Stimulated activated CD4-positive, alpha-beta T cell treated with anti-CD3 and anti-CD28 coated beads, Interleukin-4, amount 100 ng/mL, for 1 hour (primary cell): ENCODE data around the gene CSF3R.
"Not testable (repeated sequence)": the region's sequence is repeated elsewhere in the genome, so short reads cannot be mapped to it uniquely, and the experiment has no call there.

Source experiments
- DNase-seq: peaks from one replicate; pipeline ENCODE4 v3.0.0-alpha.2; 2020

The CSF3R gene

DNA sequence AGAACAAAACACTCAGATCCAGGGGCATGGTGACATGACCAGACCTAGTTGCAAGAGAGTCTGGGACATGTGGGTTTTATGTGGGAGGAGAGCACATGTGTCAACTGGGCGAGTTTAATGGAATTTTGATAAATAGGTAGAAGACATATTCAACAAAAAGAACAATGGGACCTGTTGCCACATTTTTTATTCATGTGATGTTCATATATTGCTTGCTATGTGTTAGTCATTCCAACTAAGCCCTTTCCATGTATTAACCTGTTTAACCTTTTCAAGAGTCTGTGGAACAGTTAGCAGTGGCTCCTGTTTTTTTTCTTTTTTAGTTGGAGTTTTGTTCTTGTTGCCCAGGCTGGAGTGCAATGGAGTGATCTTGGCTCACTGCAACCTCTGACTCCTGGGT is 30.1 kb upstream of the CSF3R start:
- no peak for DNase-seq

DNA sequence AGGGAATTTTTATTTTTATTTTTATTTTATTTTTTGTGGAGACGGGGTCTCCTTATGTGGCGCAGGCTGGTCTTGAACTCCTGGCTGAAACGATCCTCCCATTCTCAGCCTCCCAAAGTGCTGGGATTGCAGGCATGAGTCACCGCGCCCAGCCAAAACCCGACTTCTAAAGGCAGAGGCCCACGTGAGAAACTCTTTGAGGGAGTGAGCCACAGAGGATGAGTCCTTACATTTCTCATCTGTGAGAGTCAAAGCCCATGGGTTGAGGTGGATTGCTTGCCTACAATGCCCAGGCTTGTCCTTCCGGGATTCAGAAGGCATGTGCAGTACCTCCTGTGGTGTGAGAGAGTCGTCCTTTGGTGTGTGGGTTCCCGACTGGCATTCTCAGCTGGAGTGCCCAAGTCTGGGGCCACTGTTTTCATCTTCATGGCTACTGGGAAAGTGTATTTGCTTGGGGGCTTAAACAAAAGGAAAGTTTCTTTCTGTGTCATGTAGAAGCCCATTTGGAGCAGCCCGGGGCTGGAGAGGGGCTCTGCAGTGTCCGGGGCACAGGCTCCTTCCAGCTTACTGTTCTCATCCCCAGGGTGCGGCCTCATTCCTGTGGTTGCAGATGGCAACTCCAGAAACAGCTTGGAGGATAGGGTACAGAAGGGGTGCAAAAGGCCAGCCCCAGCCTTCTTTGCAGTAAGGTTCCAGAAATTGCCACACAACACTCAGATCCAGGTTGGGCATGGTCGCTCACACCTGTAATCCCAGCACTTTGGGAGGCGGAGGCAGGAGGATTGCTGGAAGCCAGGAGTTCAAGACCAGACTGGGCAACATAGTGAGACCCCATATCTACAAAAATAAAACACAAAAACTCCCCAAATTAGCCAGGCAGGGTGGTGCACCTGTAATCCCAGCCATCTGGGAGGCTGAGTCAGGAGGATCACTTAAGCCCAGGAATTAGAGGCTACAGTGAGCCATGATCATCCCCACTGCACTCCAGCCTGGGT is 29.4 kb upstream of the CSF3R start:
- DNase-seq = no peak

DNA sequence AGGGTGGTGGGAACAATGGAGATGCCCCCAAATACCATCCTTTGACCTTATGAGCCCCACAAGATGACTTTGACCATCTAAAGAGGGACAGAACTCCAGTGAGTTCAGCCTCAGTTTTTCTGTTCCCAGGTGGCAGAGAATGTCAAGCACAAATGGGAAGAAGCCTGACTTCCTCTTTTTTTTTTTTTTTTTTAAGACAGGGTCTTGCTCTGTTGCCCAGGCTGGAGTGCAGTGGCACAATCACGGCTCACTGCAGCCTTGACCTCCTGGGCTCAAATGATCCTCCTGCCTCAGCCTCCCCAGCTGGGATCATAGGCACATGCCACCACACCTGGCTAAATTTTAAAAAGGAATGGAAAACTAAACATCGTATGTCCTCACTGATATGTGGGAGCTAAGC is 28.5 kb upstream of the CSF3R start:
- not testable (repeated sequence) for DNase-seq

DNA sequence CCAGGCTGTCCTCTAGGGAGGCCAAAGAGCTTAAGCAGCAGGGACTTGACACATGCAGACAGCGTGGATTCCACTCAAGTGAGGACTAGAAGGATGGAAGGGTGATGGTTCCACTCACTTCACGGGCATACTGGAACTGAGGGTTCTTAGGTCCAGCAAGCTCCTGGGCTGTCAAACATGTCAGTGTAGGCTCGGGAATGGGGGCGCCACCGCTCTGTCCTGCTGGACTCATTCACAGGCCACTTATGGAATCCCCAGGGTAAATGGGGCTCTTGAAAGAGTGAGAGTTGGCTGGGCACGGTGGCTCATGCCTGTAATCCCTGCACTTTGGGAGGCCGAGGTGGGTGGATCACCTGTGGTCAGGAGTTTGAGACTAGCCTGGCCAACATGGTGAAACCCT is 27.7 kb upstream of the CSF3R start:
- DNase-seq = no peak

DNA sequence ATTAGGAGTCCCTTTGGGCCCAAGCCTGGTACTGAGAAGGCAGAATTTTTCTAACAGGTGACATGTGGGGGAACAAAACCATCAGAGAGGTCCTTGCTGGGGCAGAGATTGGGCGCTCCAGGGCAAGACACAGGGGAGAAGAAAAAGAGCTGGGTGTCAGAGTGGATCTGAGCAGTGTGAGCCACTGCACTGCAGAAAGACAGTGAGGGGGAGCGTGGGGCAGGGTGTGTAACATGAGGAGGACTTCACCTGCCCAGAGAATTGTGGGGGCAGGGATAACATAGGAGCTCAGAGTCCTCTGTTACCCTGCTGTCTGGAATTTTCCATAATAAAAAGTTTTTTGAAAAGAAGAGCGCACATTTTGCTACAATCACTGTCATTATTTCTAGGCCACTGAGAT is 25.5 kb upstream of the CSF3R start:
- no peak for DNase-seq

DNA sequence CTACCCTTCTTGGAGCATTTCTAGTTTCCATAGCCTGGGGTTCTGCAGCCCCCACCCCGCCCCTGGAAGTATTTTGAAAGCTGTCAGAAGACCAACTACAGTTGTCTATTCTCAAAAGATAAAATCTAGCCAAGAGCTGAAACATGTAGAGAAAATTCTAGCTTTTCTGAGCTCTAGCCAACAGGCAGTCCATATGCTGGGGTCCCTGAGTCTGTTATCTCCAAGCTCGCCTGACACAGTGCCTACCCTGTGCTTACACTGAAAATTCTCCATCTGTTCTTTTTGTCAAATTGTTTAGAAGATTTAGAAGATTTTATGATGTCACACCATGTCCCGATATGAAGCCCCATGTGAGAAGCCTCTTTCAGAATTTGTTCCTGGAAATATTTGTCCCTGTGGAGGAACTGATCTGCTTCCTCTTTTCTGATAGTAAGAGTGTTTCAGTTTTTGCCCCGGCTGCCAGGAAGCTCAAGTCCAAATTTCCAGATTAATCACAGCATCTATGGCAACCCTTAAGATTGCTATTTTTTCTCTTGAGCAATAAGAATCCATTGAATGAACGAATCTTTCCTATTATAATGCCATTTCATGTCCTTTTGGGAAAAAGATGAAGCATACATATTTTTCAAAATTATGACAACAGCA is 23.7 kb upstream of the CSF3R start:
- no peak for DNase-seq

DNA sequence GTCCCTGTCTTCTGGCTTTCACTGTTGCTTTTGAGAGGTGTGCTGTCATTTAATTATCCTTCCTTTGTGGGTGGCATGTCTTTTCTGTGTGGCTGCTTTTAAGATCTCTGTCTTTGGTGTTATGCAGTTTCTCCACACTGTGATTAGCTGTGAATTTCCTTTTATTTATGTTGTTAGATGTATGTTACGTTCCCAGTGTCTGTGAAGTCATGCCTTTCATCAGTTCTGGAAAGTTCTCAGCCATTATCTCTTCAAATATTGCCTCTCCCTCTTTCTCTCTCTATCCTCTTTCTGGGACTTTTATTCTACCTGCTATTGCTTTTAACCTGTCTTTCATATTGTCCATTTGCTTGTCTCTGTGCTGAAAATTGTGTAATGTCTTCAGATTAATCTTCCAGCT is 21.0 kb upstream of the CSF3R start:
- DNase-seq = no peak

DNA sequence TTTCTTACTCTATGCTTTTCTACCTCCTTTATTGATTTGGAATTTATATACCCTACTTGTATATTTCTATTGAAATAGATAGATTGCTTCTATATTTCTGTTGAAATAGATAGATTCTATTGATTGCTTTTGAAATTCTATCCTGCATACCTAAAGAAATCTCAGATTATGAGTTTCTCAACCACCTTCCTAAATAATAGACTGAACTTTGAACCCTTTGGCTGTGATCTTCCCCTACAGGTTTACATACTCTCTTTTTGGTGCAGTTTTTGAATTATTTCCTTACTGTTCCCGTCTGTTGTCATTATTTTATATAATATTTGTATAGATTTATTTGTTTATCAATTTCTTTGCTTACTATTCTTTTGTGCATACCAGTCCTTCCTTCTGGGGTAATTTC is 20.4 kb upstream of the CSF3R start:
- no peak for DNase-seq

DNA sequence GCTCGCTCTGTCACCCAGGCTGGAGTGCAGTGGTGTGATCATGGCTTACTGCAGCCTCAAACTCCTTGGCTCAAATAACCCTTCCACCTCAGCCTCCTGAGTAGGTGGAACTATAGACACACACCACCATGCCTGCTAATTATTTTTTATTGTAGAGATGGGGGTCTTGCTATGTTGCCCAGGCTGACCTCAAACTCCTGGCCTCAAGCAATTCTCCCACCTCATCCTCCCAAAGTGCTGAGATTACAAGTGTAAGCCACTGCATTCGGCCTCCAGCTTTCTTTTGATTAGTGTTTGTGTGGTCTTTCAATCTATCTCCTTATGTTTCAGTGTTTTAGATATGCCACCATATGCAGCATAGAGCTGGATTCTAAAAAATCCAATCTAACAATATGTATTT is 19.9 kb upstream of the CSF3R start:
- no peak for DNase-seq

DNA sequence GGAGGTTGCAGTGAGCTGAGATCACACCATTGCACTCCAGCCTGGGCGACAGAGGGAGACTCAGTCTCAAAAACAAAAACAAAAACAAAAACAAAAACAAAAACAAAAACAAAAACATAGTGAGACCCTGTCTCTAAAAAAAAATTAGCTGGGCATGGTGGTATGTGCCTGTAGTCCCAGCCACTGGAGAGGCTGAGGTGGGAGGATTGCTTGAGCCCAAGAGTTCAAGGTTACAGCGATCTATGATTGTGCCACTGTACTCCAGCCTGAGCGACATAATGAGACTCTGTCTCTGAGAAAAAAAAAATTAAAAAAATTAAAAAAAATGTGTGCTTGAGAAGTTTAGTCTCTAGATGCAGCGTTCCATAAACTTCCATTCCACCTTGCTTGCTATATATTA is 19.2 kb upstream of the CSF3R start:
- DNase-seq = not testable (repeated sequence)

DNA sequence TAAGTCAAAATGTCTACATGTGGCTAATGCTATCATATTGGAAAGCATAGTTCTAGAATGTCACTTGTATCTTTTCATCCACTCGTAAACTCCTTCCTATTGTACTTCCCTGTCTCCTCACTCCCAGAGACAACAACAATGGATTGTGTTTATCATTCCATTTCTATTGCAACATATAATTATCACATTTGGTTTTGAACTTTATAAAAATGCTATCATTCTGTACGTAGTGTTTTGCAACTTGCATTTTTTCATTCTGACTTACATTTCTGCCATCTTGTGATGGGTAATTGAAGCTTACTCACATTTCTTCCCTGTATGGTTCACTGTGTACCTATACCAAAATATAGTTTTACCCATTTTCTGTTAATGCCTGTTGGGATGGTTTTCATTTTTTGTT is 14.5 kb upstream of the CSF3R start:
- DNase-seq = no peak

DNA sequence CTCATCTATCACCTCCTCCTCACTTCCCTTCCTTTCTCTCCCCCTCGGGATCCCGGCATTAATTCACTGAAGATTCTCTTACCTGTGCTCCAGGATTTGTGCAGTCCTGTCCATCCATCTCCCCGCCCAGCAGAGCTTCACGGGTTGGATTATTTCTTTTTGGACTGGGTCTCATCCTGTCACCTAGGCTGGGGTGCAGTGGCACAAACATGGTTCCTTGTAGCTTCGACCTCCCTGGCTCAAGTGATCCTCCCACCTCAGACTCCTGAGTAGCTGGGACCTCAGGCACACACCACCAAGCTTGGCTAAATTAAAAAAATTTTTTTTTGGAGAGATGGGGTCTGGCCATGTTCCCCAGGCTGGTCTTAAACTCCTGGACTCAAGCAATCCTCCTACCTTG is 12.3 kb upstream of the CSF3R start:
- no peak for DNase-seq

DNA sequence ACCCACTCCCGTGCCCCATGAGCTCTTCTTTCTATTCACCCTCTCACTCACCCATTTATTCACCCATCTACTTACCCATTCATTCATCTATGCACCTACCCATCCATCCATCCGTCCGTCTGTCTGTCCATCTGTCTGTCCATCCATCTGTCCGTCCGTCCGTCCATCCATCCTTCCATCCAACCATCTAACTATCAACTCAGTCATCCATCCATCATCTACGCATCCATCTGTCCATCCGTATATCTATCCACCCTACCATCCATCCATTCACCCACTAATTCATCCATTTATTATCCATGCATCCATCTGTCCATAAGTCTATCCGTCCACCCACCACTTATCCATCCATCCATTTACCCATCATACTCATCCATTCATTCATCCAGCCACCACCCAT is 10.8 kb upstream of the CSF3R start:
- DNase-seq = no peak

DNA sequence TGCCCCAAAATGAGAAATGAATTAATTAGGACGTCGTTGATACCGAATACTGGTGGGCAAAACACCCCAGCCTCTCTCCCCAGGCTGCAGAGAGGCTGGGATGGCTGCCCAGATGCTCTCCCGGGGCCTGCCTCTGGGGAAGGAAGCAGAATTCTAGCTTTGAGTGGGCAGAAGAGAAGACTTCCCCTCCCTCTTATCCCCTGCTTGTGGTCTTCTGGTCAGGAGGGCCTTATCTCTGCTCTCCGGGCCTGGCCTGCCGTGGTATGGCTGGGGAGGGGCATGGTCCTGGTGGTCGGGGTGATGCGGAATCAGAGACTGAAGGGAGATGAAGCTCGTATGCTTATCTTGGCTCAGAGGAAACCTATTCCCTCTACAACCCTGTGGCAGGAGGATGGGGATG is 9.8 kb upstream of the CSF3R start:
- no peak for DNase-seq

DNA sequence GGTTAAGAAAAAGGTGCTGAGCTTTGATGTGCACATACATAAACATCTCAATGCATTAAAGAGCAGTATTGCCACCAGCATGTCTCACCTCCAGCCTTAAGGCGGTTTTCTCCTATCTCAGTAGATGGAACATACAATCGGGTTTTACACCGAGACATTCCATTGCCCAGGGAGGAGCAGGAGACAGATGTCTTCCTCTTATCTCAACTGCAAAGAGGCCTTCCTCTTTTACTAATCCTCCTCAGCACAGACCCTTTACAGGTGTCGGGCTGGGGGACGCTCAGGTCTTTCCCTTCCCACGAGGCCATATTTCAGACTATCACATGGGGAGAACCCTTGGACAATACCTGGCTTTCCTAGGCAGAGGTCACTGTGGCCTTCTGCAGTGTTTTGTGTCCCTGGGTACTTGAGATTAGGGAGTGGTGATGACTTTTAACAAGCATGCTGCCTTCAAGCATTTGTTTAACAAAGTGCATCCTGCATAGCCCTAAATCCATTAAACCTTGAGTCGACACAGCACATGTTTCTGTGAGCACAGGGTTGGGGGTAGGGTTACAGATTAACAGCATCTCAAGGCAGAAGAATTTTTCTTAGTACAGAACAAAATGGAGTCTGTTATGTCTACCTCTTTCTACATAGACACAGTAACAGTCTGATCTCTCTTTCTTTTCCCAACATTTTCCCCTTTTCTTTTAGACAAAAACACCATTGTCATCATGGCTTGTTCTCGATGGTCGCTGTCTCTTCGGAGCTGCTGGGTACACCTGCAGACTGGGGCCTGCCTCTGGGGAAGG is 6.7 kb upstream of the CSF3R start:
- DNase-seq = not testable (repeated sequence)

DNA sequence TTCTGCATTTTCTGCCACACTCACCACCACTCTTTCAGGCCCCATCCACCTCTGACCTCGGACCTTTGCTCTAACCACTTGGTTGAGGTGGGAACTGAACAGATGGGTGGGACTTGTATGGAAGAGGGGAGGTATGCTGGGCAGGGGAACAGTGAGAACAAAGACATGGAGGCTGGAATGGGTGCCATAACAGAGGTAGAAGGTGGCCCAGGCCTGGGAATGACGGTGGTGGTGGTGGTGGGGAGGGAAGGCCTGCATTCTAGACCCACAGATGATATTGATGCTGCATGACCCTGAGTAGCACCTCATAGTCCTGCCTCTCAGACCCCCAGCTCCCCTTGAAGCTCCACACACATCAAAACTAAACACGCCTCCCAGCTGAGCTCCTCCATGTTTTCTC is 5.2 kb upstream of the CSF3R start:
- DNase-seq = no peak

DNA sequence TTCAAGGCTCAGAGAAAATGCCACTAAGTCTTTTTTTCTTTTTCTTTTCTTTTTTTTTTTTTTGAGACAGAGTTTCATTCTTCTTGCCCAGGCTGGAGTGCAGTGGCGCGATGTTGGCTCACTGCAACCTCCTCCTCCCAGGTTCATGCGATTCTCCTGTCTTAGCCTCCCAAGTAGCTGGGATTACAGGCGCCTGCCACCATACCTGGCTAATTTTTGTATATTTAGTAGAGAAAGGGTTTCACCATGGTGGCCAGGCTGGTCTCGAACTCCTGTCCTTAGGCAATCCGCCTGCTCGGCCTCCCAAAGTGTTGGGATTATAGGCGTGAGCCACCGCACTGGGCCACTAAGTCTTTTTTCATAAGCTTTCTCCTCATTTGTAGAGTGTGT is 4.6 kb upstream of the CSF3R start:
- not testable (repeated sequence) for DNase-seq

DNA sequence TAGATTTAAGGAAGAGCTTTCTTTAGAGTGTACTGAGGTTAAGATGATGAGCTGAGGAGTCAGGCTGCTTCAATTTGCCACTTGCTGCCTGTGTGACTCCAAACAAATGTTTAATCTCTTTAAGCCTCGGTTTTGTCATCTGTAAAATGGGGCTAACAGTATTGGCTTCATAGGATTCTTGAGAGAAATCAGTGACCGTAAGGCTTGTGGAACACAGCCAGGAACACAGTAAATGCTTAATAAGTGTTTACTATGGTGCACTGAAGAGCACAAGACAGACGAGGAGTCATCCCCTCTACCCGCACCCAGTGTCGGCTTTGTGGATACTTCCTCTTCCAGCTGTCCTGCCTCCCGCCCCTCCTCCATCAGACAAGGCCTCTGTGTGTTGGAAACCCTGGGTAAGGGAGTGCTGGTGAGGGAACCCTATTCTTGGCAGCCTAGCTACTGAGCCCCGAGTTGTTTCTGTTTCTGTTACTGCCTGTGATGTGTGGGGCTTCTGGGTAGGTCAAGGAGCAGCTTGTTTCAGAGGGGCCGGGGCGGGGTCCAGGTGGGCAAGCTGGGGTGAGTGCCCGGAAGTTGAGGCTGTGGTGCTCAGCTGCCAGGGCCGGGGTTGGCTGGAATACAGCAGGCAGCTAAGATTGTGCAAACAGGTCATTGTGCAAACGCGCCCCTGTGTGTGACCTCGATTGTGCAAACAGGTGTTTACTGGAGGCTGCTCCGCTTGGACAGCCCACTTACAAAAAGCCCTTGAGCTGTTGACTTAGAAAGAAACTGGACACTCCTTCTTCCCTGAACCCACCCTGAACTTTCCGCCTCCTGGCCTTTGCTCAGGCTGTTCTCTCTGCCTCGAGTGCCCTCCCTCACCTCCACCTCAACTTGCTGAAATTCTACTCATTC is 4.0 kb upstream of the CSF3R start:
- no peak for DNase-seq

DNA sequence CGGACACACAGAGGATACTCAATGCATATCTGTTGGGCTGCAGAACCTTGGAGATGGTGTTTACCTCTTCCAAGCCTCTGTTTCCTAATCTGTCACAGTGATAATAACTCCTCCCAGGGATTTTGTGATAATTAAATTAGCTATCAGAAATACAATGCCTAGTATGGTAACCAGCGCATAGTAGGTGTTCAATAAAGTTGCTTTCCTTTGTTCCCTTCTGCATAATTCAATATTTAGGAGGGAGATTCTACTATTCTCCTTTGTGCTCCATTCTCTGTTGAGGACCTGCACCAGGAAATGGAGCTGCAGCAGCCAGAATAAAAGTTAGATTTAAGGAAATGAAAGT is 3.4 kb upstream of the CSF3R start:
- no peak for DNase-seq

DNA sequence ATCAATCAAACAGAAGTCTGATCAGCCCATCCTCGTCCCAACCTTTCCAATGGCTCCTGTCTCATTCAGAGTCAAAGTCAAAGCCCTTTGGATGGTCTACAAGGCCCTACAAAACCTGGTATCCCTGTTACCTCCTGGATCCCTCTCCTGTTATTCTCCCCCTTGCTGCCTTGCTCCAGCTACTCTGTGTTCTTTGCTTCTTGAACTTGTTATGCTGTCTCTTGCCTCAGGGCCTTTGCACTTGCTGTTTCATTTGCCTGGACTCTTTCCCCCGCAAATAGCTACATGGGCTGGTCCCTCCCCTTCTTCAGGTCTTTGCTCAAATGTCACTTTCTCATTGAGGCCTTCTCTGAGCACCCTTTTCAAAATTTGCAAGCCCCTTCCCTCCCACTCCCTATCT is 1.4 kb upstream of the CSF3R start:
- DNase-seq = no peak

DNA sequence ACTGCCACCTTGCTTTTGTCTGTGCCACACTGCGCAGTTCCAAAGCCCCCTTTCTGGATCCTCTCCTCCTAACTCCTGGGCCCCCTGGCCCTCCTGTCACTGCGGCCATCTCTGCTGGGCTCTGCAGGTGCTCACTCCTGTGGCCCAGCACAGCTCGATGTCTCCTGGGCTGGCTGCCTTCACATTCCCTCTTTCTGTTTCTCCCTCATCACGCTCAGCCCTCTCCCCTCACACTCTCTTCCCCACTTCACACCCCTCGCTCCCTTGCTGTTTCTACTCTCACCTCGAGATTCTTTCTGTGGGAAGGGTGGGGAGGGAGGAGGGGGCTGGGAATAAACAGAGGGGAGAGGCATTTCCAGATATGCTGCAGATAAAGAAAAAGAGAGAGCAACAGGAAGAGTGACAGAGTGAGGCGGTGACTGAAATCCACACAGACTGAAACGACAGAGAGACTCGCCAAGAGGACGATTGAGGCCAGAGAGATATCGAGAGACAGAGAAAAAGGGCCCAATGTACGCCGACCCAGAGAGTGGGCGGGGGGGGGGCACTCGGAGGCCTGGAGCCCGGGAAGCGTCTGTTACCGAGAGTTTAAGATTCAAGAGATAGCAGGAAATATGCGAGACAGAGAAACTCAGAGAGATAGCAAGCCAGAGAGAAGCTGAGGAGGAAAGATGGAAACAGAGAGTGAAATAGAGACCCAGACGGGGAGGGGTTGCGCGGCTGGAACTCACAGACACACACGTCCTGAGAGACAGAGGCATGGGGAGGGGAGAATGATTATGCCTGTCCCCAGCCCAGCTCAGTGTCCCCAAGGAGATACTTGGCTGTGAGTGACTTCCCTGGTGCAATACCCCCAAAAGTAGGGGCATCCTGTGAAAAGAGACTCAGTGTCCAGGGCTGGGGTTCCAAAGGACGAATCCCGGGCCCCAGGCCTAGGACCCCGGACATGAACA is 666 bp downstream of the CSF3R start:
- no peak for DNase-seq

DNA sequence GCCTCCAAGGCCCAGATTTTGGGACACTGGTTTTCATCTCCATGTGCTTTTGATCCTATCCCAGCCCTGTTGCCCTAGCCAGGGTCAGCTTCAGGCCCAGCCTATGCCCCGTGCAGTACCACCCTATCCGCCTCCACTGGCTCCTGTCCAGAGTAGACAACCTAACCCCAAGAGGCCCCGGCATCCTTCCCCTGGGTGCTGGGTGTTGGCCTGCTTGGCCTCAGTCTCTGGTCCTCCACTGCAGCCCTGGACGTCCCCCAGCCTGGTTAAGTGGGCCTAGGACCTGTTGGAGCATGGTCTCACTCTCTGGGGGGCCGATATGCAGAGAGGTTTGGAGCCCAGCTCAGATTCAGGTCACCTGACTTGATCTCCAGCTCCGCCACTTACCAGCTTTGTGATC is 1.6 kb downstream of the CSF3R start:
- DNase-seq = no peak
